ENCODE measurements around the gene MOSPD2.

DNA sequence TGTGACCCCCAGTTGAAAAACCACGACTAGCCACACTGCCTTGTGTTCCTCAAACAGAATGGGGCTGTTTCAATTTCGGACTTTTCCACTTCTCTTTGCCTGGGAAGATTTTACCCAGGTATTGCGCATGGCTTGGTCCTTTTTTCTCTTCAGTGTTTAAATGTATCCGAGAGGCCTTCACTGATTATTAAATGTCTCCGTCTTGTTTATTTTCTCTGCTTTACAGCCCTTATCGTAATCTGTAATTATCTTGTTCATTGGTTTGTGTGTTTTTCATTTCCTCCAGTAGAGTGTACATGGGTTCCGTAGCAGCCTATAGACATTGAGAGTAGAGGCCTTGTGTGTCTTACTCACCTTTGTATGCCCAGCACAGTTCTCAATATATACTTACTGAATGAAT lies 2.4 kb downstream of the MOSPD2 start:
- TF ChIP-seq POLR2AphosphoS5 (IDR thresholded peaks at IDR 0.05; ENCODE audit: borderline replicate concordance, low read depth, low read length) (no peak), EZH2 (IDR thresholded peaks at IDR 0.05) (no peak), FOXP2 (optimal IDR thresholded peaks at IDR 0.05; ENCODE audit: control extremely low read depth, extremely low read length, insufficient read depth) (no peak)

Data from SK-N-MC (cell line).